ENCODE data around the gene CADM1. TPM values are rescaled to one million over a fixed set of nuclear protein-coding genes. Genes with fewer than 3 reads are reported as not detected.
A peak's percentile ranks its signal among the peaks of the same experiment; 100 is the strongest.

The CADM1 gene
- total and polyA plus RNA-seq, 8 donors: 0.58 to 29.7 (median 5.3) TPM

- no peak overlapping the region for H3K4me3 ChIP-seq
- TF ChIP-seq EP300 (IDR thresholded peaks at IDR 0.05) (no peak), CTCF (IDR thresholded peaks at IDR 0.05) (no peak), POLR2A (IDR thresholded peaks at IDR 0.05) (no peak), POLR2AphosphoS5 (IDR thresholded peaks at IDR 0.05) (no peak)
- WGBS, 5 donors: 75 to 82% (median 77%) methylated on average over 6 of the region's 6 CpGs
- DNase-seq: no peak
- no peaks in the 10 kb centered on the region for H3K9me3 ChIP-seq
- H3K27ac ChIP-seq: no peak overlapping the region
- H3K36me3 ChIP-seq: no peaks in the 10 kb centered on the region
- peaks cover 0 to 27% (median 0%) of the 10 kb centered on the region in 3 donors for H3K27me3 ChIP-seq
- H3K4me1 ChIP-seq: no peaks in the 10 kb centered on the region
- intact Hi-C loops (cut with DNase I; ENCODE audit: low total_unique reads): no loop called here
These were observed 11.6 kb upstream of the CADM1 start for GRCh38 chr11:115515647-115516395.

DNA sequence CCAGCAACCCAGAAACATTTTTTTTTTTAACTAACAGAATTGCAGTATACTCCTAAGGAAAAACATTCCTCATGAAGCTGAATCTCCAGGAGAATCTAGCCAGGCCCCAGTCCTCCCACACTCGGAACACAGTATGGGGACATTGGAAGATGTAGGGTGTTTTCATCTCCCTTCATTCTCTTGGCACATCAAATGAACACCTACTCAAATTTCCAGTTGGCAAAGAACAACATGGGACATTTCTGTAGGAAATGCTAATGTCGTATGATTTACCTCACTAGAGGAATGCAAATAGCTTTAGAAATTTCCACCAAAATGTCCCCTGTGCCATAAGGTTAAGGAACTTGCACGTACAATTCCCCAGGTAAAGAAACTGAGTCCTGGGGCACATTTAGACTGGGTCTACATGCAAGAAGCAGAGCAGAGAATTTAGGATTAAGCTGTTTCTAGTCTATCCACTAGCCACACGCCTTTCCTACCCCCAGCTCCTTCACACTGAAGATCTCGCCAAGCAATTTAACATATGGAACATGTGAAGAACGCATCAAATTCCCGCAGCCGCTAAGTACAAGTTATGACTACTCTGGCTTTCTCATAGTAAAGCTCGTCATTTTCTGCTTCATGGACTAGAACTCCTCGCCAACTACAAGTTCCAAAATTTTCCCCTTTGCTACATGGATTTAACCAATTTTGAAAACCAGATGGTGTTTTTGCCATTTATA, 2.9 kb upstream of the CADM1 start:
- Histone ChIP-seq H3K36me3 (no peaks in the 10 kb centered on the region), H3K27me3 (peaks cover 0 to 50% (median 21%) of the 10 kb centered on the region in 3 donors), H3K27ac (no peak overlapping the region), H3K9me3 (no peaks in the 10 kb centered on the region), H3K4me1 (peaks cover 9 to 32% (median 30%) of the 10 kb centered on the region in 4 donors), H3K4me3 (no peak overlapping the region)
- no peak for DNase-seq
- intact Hi-C loops (cut with DNase I; ENCODE audit: low total_unique reads): no loop called here
- no peak for TF ChIP-seq EP300 (IDR thresholded peaks at IDR 0.05)
- TF ChIP-seq CTCF (IDR thresholded peaks at IDR 0.05): no peak
- TF ChIP-seq POLR2AphosphoS5 (IDR thresholded peaks at IDR 0.05): no peak
- TF ChIP-seq POLR2A (IDR thresholded peaks at IDR 0.05): no peak
- WGBS, 5 donors: 90 to 94% (median 93%) methylated on average over 10 of the region's 10 CpGs

- H3K27me3 ChIP-seq: peaks cover 0 to 64% (median 21%) of the 10 kb centered on the region in 3 donors
- no peaks in the 10 kb centered on the region for H3K9me3 ChIP-seq
- no peak for TF ChIP-seq EP300 (IDR thresholded peaks at IDR 0.05)
- TF ChIP-seq POLR2A (IDR thresholded peaks at IDR 0.05): no peak
- no peak for TF ChIP-seq CTCF (IDR thresholded peaks at IDR 0.05)
- no peak for TF ChIP-seq POLR2AphosphoS5 (IDR thresholded peaks at IDR 0.05)
- peak overlapping the region; percentile 65 to 79 (median 68) for H3K4me3 ChIP-seq
- no peaks in the 10 kb centered on the region for H3K36me3 ChIP-seq
- DNase-seq: peak in 1 of 2 donors; percentile 34
- 4 to 9% (median 6%) methylated on average over 10 of the region's 10 CpGs for WGBS, 5 donors
- intact Hi-C loops (cut with DNase I; ENCODE audit: low total_unique reads): no loop called here
- H3K27ac ChIP-seq: peak overlapping the region; percentile 78 to 87 (median 83)
- H3K4me1 ChIP-seq: peaks cover 9 to 45% (median 38%) of the 10 kb centered on the region in 4 donors
These were observed 960 bp upstream of the CADM1 start for GRCh38 chr11:115505175-115505574.

DNA sequence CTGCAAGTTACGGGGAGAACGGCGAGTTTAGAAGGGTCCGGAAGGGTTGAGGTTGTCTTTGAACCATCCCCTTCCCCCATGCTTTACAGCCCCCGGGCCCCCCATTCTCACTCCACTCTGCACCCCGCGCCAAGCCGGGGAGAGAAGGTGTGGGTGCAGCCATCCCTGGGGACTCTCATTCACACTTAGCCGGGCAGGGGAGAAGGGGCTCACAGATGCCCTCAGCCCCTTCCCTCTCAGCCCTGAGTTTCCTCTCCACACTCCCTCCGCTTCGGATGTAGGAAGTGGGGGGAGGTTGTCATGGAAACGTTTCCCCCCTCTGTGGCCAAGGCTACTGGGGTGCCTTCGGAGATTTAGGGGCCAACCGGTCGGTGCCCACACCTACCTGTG, 334 bp downstream of the CADM1 start:
- Histone ChIP-seq H3K27me3 (peaks cover 0 to 53% (median 21%) of the 10 kb centered on the region in 3 donors), H3K4me3 (peak overlapping the region; percentile 65 to 79 (median 68)), H3K36me3 (no peaks in the 10 kb centered on the region), H3K27ac (peak overlapping the region; percentile 73 to 87 (median 81)), H3K9me3 (no peaks in the 10 kb centered on the region), H3K4me1 (peaks cover 9 to 49% (median 38%) of the 10 kb centered on the region in 4 donors)
- no peak for DNase-seq
- no peak for TF ChIP-seq POLR2A (IDR thresholded peaks at IDR 0.05)
- TF ChIP-seq EP300 (IDR thresholded peaks at IDR 0.05): no peak
- no peak for TF ChIP-seq POLR2AphosphoS5 (IDR thresholded peaks at IDR 0.05)
- TF ChIP-seq CTCF (IDR thresholded peaks at IDR 0.05): no peak
- intact Hi-C loops (cut with DNase I; ENCODE audit: low total_unique reads): no loop called here
- WGBS, 5 donors: 0 to 1% (median 1%) methylated on average over 7 to 15 of the region's 15 CpGs

Measured in stomach (tissue), 9 donors.